ENCODE data around the gene CYP26B1. TPM values are rescaled to one million over a fixed set of nuclear protein-coding genes. Genes with fewer than 3 reads are reported as not detected.

CYP26B1 gene
- total RNA-seq, 1 experiment from 2014 or later, result 2.7 TPM

DNA sequence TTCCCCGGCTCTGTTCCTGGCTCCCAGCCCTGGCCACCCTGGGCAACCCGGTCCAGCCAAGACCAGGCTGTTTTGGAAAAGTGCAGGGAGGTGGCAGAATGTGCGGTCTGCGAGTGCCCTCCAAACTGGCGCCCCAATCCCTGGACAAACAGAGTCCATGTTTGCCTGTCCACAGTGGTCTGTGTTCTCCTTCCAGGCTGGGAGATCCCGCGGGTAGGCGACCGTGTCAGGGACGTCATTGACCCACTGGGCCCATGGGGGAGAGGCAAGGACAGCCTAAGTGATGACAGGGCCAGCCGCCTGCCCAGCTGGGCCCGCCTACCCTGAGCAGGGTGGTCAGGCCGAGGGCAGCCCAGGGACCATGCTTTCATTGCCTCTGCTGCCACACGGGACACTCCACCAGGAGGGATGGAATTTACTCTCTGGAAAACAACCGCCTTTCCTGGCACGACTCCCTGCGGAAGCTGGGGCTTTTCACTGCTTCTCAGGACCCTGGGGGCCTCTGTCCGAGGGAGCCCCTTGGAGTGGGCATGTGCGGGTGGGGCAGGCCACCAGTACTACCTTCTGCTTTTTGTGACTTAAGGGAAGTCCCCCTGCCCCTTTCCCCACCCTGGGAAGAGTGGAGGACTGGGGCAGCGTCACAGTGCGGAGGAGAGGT lies 20.1 kb downstream of the CYP26B1 start:
- no peak overlapping the region for H3K4me3 ChIP-seq (ENCODE audit: low read depth, low read length, poor library complexity, severe bottlenecking)
- POLR2A ChIA-PET (ENCODE audit: low non-redundant PET), result no interaction called here
- BruUV-seq (replicated peaks), result no TSS peak
- no peak for DNase-seq (ENCODE audit: low spot score)
- TF ChIP-seq, protein P1, sequence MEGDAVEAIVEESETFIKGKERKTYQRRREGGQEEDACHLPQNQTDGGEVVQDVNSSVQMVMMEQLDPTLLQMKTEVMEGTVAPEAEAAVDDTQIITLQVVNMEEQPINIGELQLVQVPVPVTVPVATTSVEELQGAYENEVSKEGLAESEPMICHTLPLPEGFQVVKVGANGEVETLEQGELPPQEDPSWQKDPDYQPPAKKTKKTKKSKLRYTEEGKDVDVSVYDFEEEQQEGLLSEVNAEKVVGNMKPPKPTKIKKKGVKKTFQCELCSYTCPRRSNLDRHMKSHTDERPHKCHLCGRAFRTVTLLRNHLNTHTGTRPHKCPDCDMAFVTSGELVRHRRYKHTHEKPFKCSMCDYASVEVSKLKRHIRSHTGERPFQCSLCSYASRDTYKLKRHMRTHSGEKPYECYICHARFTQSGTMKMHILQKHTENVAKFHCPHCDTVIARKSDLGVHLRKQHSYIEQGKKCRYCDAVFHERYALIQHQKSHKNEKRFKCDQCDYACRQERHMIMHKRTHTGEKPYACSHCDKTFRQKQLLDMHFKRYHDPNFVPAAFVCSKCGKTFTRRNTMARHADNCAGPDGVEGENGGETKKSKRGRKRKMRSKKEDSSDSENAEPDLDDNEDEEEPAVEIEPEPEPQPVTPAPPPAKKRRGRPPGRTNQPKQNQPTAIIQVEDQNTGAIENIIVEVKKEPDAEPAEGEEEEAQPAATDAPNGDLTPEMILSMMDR (conservative IDR thresholded peaks at IDR 0.05; ENCODE audit: low read depth, low read length), result no peak
- no peak for TF ChIP-seq EZH2 (IDR thresholded peaks at IDR 0.05; ENCODE audit: borderline replicate concordance, low read depth, low read length, poor library complexity, severe bottlenecking)
- no peaks in the 10 kb centered on the region for H3K4me1 ChIP-seq (ENCODE audit: insufficient read depth, low read length, poor library complexity, severe bottlenecking)
- intact Hi-C loops (cut with micrococcal nuclease; ENCODE audit: unreplicated experiment), result no loop called here
- CTCF ChIA-PET, result no interaction called here
- no peak overlapping the region for H3K27ac ChIP-seq (ENCODE audit: low read depth, low read length, poor library complexity, severe bottlenecking)
- H3K36me3 ChIP-seq (ENCODE audit: insufficient read depth, low read length, poor library complexity, severe bottlenecking), result no peaks in the 10 kb centered on the region
- H3K27me3 ChIP-seq (replicated peaks; ENCODE audit: insufficient read depth, low read depth, low read length, poor library complexity), result no peaks in the 10 kb centered on the region
- no peaks in the 10 kb centered on the region for H3K9me3 ChIP-seq (ENCODE audit: low read depth, low read length, poor library complexity, severe bottlenecking)

DNA sequence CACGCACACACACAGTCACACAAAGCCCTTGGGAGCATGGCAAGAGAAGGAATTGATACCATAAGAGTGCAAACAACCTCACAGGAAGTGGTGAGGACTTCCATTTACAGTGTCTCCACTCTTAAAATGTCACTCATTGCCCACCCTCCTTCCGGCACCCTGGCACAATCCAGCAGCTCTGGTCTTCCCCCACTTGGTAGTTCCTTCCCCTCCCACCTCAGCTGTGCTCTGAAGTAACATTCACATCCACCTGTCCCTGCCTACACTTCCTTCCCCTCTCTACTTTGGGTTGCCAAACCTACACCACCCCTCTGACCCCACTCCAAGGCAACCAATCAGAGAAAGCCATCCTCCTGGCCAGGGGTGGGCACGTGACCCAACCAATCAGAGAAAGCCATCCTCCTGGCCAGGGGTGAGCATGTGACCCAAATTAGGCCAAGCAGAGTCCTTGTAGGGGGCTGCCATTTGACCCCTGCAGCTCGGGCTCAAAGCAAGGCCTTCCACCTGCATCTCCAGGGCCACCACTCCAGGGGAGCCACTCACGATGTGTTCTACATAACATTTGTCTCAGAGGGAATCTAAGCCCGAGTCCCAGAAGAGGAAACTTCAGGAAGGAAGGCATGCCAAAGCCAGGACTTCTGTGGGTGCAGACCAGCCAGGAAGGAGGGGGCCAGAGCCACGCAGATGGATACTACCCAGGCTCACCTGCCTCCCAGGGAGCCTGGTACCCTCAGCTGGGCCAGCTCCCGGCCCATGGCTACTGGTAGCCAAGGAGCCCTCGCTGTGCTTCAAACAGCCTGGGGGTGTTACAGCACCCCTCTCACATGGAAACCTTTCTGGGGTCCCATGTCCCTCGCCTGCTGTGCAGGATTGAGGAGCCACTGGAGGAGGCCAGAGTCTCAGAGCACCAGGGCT lies 21.2 kb downstream of the CYP26B1 start:
- no peak for DNase-seq (ENCODE audit: low spot score)
- no peaks in the 10 kb centered on the region for H3K27me3 ChIP-seq (replicated peaks; ENCODE audit: insufficient read depth, low read depth, low read length, poor library complexity)
- no peaks in the 10 kb centered on the region for H3K9me3 ChIP-seq (ENCODE audit: low read depth, low read length, poor library complexity, severe bottlenecking)
- intact Hi-C loops (cut with micrococcal nuclease; ENCODE audit: unreplicated experiment), result no loop called here
- CTCF ChIA-PET, result no interaction called here
- POLR2A ChIA-PET (ENCODE audit: low non-redundant PET), result no interaction called here
- H3K27ac ChIP-seq (ENCODE audit: low read depth, low read length, poor library complexity, severe bottlenecking), result no peak overlapping the region
- no peaks in the 10 kb centered on the region for H3K4me1 ChIP-seq (ENCODE audit: insufficient read depth, low read length, poor library complexity, severe bottlenecking)
- no TSS peak for BruUV-seq (replicated peaks)
- no peaks in the 10 kb centered on the region for H3K36me3 ChIP-seq (ENCODE audit: insufficient read depth, low read length, poor library complexity, severe bottlenecking)
- TF ChIP-seq EZH2 (IDR thresholded peaks at IDR 0.05; ENCODE audit: borderline replicate concordance, low read depth, low read length, poor library complexity, severe bottlenecking), result no peak
- TF ChIP-seq, protein P1 (conservative IDR thresholded peaks at IDR 0.05; ENCODE audit: low read depth, low read length), result no peak
- no peak overlapping the region for H3K4me3 ChIP-seq (ENCODE audit: low read depth, low read length, poor library complexity, severe bottlenecking)

DNA sequence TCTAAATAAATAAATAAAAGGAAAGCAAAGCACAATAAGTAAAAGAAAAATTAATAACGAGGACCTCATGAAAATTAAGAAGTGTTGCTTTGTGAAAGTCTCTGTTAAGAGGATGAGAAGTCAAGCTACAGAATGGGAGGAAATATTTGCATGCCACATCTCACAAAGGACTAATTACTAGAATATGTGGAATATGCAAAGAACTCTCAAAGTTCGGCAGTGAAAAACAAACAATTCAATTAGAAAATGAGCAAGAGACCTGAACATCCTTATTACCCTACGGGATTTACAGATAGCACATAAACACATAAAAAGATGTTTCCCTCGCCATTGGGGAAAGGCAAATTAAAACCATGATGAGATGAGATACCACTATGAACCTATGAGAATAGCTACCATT lies 23.3 kb downstream of the CYP26B1 start:
- no peak for TF ChIP-seq EZH2 (IDR thresholded peaks at IDR 0.05; ENCODE audit: borderline replicate concordance, low read depth, low read length, poor library complexity, severe bottlenecking)
- TF ChIP-seq, protein P1 (conservative IDR thresholded peaks at IDR 0.05; ENCODE audit: low read depth, low read length), result no peak
- no peak for DNase-seq (ENCODE audit: low spot score)
- no peaks in the 10 kb centered on the region for H3K9me3 ChIP-seq (ENCODE audit: low read depth, low read length, poor library complexity, severe bottlenecking)
- CTCF ChIA-PET, result no interaction called here
- no peaks in the 10 kb centered on the region for H3K4me1 ChIP-seq (ENCODE audit: insufficient read depth, low read length, poor library complexity, severe bottlenecking)
- POLR2A ChIA-PET (ENCODE audit: low non-redundant PET), result no interaction called here
- no TSS peak for BruUV-seq (replicated peaks)
- no peaks in the 10 kb centered on the region for H3K27me3 ChIP-seq (replicated peaks; ENCODE audit: insufficient read depth, low read depth, low read length, poor library complexity)
- intact Hi-C loops (cut with micrococcal nuclease; ENCODE audit: unreplicated experiment), result no loop called here
- H3K4me3 ChIP-seq (ENCODE audit: low read depth, low read length, poor library complexity, severe bottlenecking), result no peak overlapping the region
- no peak overlapping the region for H3K27ac ChIP-seq (ENCODE audit: low read depth, low read length, poor library complexity, severe bottlenecking)
- no peaks in the 10 kb centered on the region for H3K36me3 ChIP-seq (ENCODE audit: insufficient read depth, low read length, poor library complexity, severe bottlenecking)
